Endothelial cell of umbilical vein (primary cell): ENCODE measurements around the gene PARK7. TPM values are rescaled to one million over a fixed set of nuclear protein-coding genes. Genes with fewer than 3 reads are reported as not detected.

Experiments
- BruUV-seq: library from RNA; stranded (reverse); fragments of 400-500 nt; replicated peaks from 2 replicates; lab custom pipeline; 2021; lab: Mats Ljungman, UMichigan
- CTCF ChIA-PET: fragments of 300-600, 350-600 bp; sonication (Branson Sonifier 250); formaldehyde crosslinking; loops from one replicate; lab custom pipeline; 2021; ENCODE audit warnings: antibody characterized with exemption, inconsistent platforms; lab: Charles Lee
- POLR2A ChIA-PET: fragments of 300-600, 350-600 bp; sonication (Branson Sonifier 250); formaldehyde crosslinking; loops from one replicate; lab custom pipeline; 2021; ENCODE audit warnings: antibody characterized with exemption, inconsistent platforms; lab: Charles Lee
- DNase-seq: peaks from one replicate; pipeline ENCODE4 v3.0.0-alpha.2; 2011; ENCODE audit warnings: low read depth, low spot score
- FAIRE-seq: peaks from 2 replicates; lab custom pipeline; 2011; peaks lifted over from hg19 to GRCh38; lab: Jason Lieb, UNC
- H2AFZ ChIP-seq: 2 replicates; pipeline ENCODE4 v1.6.0; 2012; ENCODE audit warnings: low read depth, low read length, control low read depth, inconsistent platforms
- H3K27ac ChIP-seq: 2 replicates; pipeline ENCODE4 v1.5.1; 2011; ENCODE audit warnings: low read depth, mild to moderate bottlenecking, control low read depth, low read length, moderate library complexity; ENCODE audit not compliant: insufficient read depth
- H3K27me3 ChIP-seq, 2 experiments: 2 replicates each; pipeline versions ENCODE4 v1.6.0 to v1.6.1; 2011; ENCODE audit warnings: low read length in 2 of 2, mixed read lengths in 1 of 2; ENCODE audit not compliant: control insufficient read depth in 2 of 2, insufficient read depth in 2 of 2
- H3K36me3 ChIP-seq, 2 experiments: 2 replicates in 1 of 2; 3 replicates in 1 of 2; pipeline ENCODE4 v1.5.1; 2011; ENCODE audit warnings: low read length in 2 of 2, mild to moderate bottlenecking in 1 of 2, moderate library complexity in 1 of 2; ENCODE audit not compliant: control insufficient read depth in 2 of 2, insufficient read depth in 2 of 2; ENCODE audit errors: extremely low read depth in 1 of 2
- H3K4me1 ChIP-seq: 3 replicates; pipeline ENCODE4 v1.5.1; 2011; ENCODE audit warnings: mild to moderate bottlenecking, low read length; ENCODE audit not compliant: control insufficient read depth, insufficient read depth; ENCODE audit errors: extremely low read depth
- H3K4me2 ChIP-seq: 2 replicates; pipeline ENCODE4 v1.6.1; 2011; ENCODE audit warnings: low read length, control low read depth, mixed read lengths; ENCODE audit not compliant: insufficient read depth
- H3K4me3 ChIP-seq, 3 experiments: fragments of 200-600 bp in 1 of 3; sonication (generic), shearing (Covaris generic) in 1 of 3; replicated peaks in 1 of 3; 2 replicates each; pipeline ENCODE4 v1.5.1; 2011 to 2016; ENCODE audit warnings: control low read depth in 3 of 3, low read length in 3 of 3, mild to moderate bottlenecking in 2 of 3, inconsistent platforms in 1 of 3, low read depth in 1 of 3, moderate library complexity in 1 of 3; ENCODE audit not compliant: insufficient read depth in 1 of 3
- H3K79me2 ChIP-seq: 2 replicates; pipeline ENCODE4 v1.6.0; 2012; ENCODE audit warnings: low read length, inconsistent platforms; ENCODE audit not compliant: control insufficient read depth, insufficient read depth
- H3K9ac ChIP-seq: replicated peaks from 2 replicates; pipeline ENCODE3; 2011; ENCODE audit warnings: low read length, control low read depth; ENCODE audit not compliant: insufficient read depth; ENCODE audit errors: extremely low read depth
- H3K9me1 ChIP-seq: replicated peaks from 3 replicates; pipeline ENCODE4 v1.6.0; 2011; ENCODE audit warnings: mild to moderate bottlenecking, low read length; ENCODE audit not compliant: control insufficient read depth, insufficient read depth; ENCODE audit errors: extremely low read depth
- H3K9me3 ChIP-seq: replicated peaks from 2 replicates; pipeline ENCODE4 v1.5.1; 2012; ENCODE audit warnings: low read length, inconsistent platforms; ENCODE audit not compliant: control insufficient read depth, insufficient read depth
- H4K20me1 ChIP-seq: replicated peaks from 2 replicates; pipeline ENCODE3; 2011; ENCODE audit warnings: mild to moderate bottlenecking, low read length; ENCODE audit not compliant: control insufficient read depth, insufficient read depth; ENCODE audit errors: extremely low read depth
- EZH2 ChIP-seq: IDR thresholded peaks from 2 replicates; pipeline ENCODE4 v1.6.1; 2012; ENCODE audit warnings: borderline replicate concordance, low read depth, mild to moderate bottlenecking, moderate library complexity, low read length, inconsistent platforms; ENCODE audit not compliant: severe bottlenecking
- FOS ChIP-seq: IDR thresholded peaks from 2 replicates; pipeline ENCODE4 v1.6.1; 2011; ENCODE audit warnings: mild to moderate bottlenecking, low read length, moderate library complexity, borderline replicate concordance; ENCODE audit not compliant: insufficient read depth
- GATA2 ChIP-seq: IDR thresholded peaks from 2 replicates; pipeline ENCODE4 v1.7.0; 2011; ENCODE audit warnings: low read depth, mild to moderate bottlenecking, moderate library complexity, mixed read lengths, low read length; ENCODE audit not compliant: insufficient read length, insufficient read depth
- JUN ChIP-seq: IDR thresholded peaks from 2 replicates; pipeline ENCODE4 v1.6.1; 2011; ENCODE audit warnings: borderline replicate concordance, low read depth; ENCODE audit not compliant: insufficient read length, insufficient read depth
- MAX ChIP-seq: IDR thresholded peaks from 2 replicates; pipeline ENCODE4 v1.6.1; 2011; ENCODE audit not compliant: insufficient read depth, insufficient read length
- MYC ChIP-seq: IDR thresholded peaks from one replicate; pipeline ENCODE4 v1.6.1; 2011; ENCODE audit warnings: mild to moderate bottlenecking, low read depth, low read length
- POLR2A ChIP-seq: IDR thresholded peaks from 2 replicates; pipeline ENCODE4 v1.6.1; 2012; ENCODE audit warnings: low read depth, mild to moderate bottlenecking, control low read depth, low read length
- POLR2AphosphoS5 ChIP-seq: IDR thresholded peaks from 2 replicates; pipeline ENCODE4 v1.6.1; 2012; ENCODE audit warnings: low read depth, mild to moderate bottlenecking, control low read depth, low read length, moderate library complexity; ENCODE audit not compliant: insufficient read depth
- dilution Hi-C: fragments of 300-500 bp; cut with MboI; formaldehyde crosslinking; loops from one replicate; pipeline ENCODE4 v1.15.0; 2019; ENCODE audit warnings: low sequenced_read_pairs; ENCODE audit not compliant: extremely low pct_ligation_motif_present
- intact Hi-C: fragments of 100-400 bp; cut with micrococcal nuclease; formaldehyde crosslinking; loops from one replicate; pipeline ENCODE4 v1.10.0; 2022
- polyA plus RNA-seq, 4 experiments: library from polyadenylated mRNA; depleted of rRNA in 3 of 4; stranded (reverse) in 3 of 4; unstranded in 1 of 4; fragments of >200 nt; gene quantifications; 2 replicates each; pipeline versions ENCODE4 v1.2.1 to v1.2.3, GENCODE V29; 2011 to 2012; ENCODE audit warnings: missing spikeins in 1 of 4
- total RNA-seq: library from RNA; stranded (reverse); gene quantifications from 2 replicates; pipeline ENCODE4 v1.2.3, GENCODE V29; 2021
- TF ChIP-seq, protein P1 (sequence below), 2 donors: IDR thresholded peaks; 1 replicate in 1 of 2; 2 replicates in 1 of 2; pipeline ENCODE4 v1.5.1; 2011; ENCODE audit warnings: low read length in 2 of 2, mild to moderate bottlenecking in 2 of 2, moderate library complexity in 2 of 2, control low read depth in 1 of 2, inconsistent platforms in 1 of 2, low read depth in 1 of 2; ENCODE audit not compliant: insufficient read depth in 1 of 2; ENCODE audit errors: extremely low read depth in 1 of 2

Gene PARK7
- total and polyA plus RNA-seq, 2 donors (not counting 3 experiments of a cell fraction or from before 2014, with no cell fraction given), result 203 to 294 TPM

DNA sequence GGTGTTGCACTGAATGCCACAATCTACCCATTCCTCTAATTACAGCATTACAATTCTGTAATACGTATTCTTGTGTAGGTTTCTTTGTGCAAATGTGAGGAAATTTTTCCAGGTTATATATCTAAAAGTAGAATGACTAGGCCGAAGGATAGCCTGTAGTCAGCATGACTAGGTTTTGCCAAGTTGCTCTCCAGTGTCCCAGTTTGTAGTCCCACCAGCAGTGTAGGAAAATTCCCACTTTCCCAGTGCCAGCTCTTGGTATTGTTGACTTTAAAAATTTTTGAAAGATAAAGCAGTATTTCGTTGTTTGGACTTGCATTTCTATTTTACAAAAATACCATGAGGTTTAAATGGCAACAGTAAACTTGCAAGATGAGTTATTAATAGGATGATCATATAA is 3.0 kb downstream of the PARK7 start:
- H3K9me1 ChIP-seq, result no peaks in the 10 kb centered on the region
- H3K4me2 ChIP-seq, result no peak overlapping the region
- H3K36me3 ChIP-seq, result peaks cover 16% of the 10 kb centered on the region in 2 experiments
- H4K20me1 ChIP-seq, result peaks cover 2% of the 10 kb centered on the region
- no peaks in the 10 kb centered on the region for H3K27me3 ChIP-seq
- H3K4me1 ChIP-seq, result peaks cover 14% of the 10 kb centered on the region
- H3K4me3 ChIP-seq, result no peak overlapping the region
- no TSS peak for BruUV-seq
- TF ChIP-seq, protein P1, sequence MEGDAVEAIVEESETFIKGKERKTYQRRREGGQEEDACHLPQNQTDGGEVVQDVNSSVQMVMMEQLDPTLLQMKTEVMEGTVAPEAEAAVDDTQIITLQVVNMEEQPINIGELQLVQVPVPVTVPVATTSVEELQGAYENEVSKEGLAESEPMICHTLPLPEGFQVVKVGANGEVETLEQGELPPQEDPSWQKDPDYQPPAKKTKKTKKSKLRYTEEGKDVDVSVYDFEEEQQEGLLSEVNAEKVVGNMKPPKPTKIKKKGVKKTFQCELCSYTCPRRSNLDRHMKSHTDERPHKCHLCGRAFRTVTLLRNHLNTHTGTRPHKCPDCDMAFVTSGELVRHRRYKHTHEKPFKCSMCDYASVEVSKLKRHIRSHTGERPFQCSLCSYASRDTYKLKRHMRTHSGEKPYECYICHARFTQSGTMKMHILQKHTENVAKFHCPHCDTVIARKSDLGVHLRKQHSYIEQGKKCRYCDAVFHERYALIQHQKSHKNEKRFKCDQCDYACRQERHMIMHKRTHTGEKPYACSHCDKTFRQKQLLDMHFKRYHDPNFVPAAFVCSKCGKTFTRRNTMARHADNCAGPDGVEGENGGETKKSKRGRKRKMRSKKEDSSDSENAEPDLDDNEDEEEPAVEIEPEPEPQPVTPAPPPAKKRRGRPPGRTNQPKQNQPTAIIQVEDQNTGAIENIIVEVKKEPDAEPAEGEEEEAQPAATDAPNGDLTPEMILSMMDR (IDR thresholded peaks at IDR 0.05; ENCODE audit: extremely low read depth in 1 of 2, insufficient read depth in 1 of 2, low read depth in 1 of 2, low read length in 2 of 2), result no peak
- no peak for TF ChIP-seq POLR2AphosphoS5
- no peak for TF ChIP-seq MAX
- no peak for TF ChIP-seq POLR2A
- TF ChIP-seq MYC, result no peak
- TF ChIP-seq JUN, result no peak
- no peak for TF ChIP-seq FOS
- TF ChIP-seq EZH2, result no peak
- no peak for TF ChIP-seq GATA2
- no peak overlapping the region for H2AFZ ChIP-seq
- FAIRE-seq (no peak), DNase-seq (no peak)
- H3K9ac ChIP-seq, result no peak overlapping the region
- CTCF ChIA-PET, result interaction anchor here (0.9 kb wide), 1 partner anchor 11 kb away, joined by 5 read pairs; no protein-coding TSS in a partner anchor
- H3K27ac ChIP-seq, result no peak overlapping the region
- dilution Hi-C loops, result no loop called here
- intact Hi-C loops, result loop anchor here (5.0 kb wide), 1 partner anchor 182 kb away; the partner anchor contains the start of gene PER3
- POLR2A ChIA-PET, result no interaction called here
- H3K9me3 ChIP-seq, result no peaks in the 10 kb centered on the region
- H3K79me2 ChIP-seq, result peaks cover 45% of the 10 kb centered on the region
